HG02571 (cell line): ENCODE results near the gene RAD54L.
"Not testable (repeated sequence)": the region's sequence is repeated elsewhere in the genome, so short reads cannot be mapped to it uniquely, and the experiment has no call there.

Experiments
- ATAC-seq: cut with Tn5 transposase; IDR thresholded peaks from one replicate; pipeline ENCODE4 v1.9.1; 2021; ENCODE audit warnings: mild to moderate bottlenecking, moderate library complexity; ENCODE audit not compliant: unreplicated experiment

Gene RAD54L

GRCh38 chr1:46238865-46239264, 8.7 kb upstream of the RAD54L start:
- not testable (repeated sequence) for ATAC-seq

DNA sequence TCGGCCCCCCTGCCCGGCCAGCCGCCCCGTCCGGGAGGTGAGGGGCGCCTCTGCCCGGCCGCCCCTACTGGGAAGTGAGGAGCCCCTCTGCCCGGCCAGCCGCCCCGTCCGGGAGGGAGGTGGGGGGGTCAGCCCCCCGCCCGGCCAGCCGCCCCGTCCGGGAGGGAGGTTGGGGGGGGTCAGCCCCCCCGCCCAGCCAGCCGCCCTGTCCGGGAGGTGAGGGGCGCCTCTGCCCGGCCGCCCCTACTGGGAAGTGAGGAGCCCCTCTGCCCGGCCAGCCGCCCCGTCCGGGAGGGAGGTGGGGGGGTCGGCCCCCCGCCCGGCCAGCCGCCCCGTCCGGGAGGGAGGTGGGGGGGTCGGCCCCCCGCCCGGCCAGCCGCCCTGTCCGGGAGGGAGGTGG, 5.8 kb upstream of the RAD54L start:
- ATAC-seq, result not testable (repeated sequence)

DNA sequence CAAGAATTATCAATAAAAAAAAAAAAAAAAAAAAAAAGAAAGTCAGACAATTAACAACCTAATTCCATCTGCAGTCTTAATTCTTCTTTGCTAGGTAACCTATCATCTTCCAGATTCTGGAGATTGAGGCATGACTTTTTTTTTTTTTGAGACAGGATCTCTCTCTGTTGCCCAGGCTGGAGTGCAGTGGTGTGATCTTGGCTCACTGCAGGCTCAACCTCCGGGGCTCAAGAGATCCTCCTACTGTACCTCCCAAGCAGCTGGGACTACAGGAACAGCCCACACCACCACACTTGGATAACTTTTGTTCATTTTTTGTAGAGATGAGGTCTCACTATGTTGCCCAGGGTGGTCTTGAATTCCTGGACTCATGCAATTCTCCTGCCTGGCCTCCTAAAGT, 4.6 kb upstream of the RAD54L start:
- ATAC-seq, result no peak

- ATAC-seq, result not testable (repeated sequence)
Observed at GRCh38 chr1:46243831-46244230, 3.7 kb upstream of the RAD54L start.

DNA sequence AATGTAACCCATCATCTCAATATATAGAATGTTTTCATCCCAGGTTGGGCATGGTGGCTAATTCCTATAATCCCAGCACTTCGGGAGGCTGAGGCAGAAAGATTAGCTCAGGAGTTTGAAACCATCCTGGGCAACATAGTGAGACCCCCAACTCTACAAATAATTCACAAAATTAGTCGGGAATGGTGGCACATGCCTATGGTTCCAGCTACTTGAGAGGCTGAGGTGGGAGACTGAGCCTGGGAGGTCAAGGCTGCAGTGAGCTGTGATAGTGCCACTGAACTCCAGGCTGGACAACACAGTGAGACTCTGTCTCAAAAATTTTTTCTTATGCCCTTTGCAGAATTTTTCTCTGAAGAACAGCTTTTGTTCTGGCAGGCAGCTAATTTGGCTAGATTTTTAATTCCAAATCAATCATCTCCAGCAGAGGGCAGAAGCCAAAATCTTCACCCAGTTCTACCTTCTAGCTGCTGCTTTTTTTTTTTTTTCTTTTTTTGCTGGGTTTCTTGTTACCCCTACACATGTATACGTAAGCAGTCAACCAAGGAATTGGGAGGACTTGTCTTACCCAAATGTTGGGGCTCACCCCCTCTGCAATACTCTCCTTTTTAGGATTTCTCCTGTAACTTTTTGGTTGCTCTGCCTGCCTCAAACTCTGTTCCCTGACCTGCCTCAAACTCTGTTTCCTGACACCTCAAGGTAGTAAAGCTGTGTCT, 2.7 kb upstream of the RAD54L start:
- no peak for ATAC-seq

- not testable (repeated sequence) for ATAC-seq
Observed at GRCh38 chr1:46246136-46246535, 1.4 kb upstream of the RAD54L start.

DNA sequence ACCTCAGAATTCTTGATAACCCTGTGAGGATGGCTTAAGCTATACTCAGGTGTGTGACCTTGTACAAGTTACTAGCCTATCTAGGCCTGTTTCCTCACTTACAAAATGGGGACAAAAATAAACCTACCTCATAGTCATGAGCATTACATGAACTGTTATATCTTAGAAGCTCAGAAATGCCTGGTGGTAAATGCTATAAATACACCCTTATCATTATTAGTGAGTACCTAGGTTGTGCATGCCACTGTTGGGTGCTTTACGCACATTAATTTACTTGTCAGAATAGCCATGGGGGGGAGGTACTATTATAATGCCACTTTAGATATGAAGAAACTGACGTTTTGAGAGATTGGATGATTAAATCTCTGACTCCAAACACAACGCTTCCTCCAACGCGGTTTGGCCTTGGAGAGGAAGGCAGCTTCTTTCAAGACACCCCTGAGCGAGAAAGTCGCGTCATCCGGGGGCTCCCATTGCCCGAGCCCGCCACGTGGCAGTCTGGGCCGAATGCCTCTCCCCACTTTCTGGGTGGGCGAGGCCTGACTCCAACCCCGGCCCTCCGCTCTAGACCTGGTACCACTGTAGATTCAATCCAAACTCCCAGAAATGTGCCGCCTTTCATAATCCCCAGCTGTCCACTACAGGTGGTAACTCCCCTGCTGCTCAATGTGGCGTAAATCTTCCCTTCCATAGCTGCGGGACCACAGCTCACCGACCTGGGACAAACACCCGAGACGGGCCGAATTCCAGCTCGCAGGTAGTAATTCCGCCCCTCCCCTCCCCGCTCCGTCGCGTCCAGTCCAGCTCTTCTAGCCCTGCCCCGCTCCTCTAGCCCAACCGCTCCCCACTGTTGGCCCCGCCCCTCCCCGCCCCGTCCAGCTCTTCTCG, 771 bp upstream of the RAD54L start:
- ATAC-seq, result peak; percentile 61

- no peak for ATAC-seq
Observed at GRCh38 chr1:46248122-46248920, 758 bp downstream of the RAD54L start.

DNA sequence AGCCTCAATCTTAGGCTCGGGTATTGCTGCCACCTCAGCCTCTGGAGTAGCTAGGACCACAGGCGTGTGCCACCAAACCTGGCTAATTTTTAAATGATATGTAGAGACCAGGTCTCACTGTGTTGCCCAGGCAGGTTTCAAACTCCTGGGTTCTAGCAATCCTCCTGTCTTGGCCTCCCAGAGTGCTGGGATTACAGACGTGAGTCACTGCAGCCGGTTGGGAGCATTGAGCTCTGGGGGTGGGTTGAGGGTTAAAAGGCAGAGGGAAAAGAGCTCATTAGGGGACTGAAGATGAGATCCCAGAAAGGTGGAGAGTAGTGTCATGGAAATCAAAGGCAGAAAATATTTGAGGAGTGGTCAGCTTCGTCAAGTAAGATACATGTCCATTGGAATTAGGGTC, 7.1 kb downstream of the RAD54L start:
- no peak for ATAC-seq

DNA sequence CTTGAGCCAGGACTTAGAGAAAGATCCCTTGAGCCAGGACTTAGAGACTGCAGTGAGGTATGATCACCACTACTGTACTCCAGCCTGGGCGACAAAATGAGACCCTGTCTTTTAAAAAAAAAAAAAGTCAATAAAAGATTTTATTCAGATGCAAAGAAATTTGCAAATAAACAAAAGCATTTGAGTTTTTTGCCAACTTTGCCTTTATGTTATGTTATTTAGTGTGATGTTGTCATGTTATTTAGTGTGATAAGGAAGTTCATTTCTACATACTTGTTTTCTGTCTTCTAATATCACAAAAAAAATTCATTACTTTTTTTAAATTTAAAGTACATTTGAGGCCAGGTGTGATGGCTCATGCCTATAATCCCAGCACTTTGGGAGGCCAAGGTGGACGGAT, 9.0 kb downstream of the RAD54L start:
- ATAC-seq, result no peak

- ATAC-seq, result no peak
Observed at GRCh38 chr1:46262508-46262907, 14.9 kb downstream of the RAD54L start.

DNA sequence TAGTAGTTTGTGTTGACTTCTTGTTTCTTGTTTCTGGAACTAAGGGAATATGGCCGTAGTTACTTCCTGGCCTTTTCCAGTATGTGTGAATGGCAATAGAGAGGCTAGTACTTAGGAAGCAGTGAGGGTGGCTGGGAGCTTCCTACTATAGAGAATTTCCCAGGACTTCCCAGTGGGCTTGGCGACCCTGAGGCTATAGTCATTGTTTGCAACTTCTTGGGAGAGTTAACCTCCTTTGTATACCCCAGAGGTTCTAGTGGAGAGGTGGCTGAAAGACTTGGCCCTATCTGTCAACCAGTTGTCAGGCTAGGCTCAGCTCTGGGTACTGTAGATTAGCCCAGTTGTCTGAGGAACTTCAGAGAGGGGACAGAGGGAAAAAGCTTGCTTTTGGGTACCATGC, 15.6 kb downstream of the RAD54L start:
- ATAC-seq, result no peak

DNA sequence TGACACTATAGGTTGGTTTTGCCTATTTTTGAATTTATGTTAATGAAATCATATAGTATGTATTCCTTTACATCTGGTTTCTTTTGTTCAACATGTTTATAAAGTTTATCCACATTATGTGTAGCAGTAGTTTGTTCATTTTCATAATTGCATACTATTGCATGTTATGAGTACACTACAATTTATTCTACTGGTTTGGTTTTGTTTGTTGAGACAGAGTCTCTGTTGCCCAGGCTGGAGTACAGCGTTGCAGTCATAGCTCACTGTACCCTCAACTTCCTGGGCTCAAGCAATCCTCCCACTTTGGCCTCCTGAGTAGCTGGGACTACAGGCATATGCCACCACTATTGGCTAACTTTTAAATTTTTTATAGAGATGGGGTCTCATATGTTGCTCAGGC, 21.0 kb downstream of the RAD54L start:
- ATAC-seq, result no peak

DNA sequence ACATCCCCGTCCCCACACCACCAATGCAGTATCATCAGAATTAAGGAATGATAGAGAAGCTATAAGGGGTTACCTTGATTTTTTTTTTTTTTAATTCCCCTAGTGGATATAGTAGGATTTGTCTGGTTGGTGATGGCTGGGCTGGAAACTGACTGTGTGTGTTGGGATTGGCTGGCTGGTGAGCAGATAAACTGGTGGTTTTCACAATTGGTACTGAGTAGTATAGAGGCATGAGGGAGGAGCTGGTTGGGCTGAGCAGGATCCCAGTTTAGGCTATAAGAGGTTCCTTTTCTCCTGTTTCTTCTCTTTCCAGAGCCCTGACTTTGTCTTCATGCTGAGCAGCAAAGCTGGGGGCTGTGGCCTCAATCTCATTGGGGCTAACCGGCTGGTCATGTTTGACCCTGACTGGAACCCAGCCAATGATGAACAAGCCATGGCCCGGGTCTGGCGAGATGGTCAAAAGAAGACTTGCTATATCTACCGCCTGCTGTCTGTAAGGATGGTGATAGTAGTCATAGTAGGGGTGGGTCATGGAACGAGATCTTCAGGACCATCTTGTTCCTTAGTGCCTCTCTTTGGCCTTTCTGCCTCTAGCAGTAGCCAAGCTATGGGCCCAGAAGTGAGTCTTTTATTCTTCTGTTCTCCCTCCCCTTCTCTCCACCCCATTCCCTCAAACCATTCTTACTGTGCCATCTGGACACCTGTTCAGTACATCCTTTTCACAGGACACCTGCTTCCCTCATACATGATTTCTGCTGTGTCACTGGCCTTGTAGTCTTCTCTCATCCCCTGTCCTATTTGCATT, 26.9 kb downstream of the RAD54L start:
- ATAC-seq, result no peak

- ATAC-seq, result no peak
Observed at GRCh38 chr1:46275030-46275337, 27.4 kb downstream of the RAD54L start.

- no peak for ATAC-seq
Observed at GRCh38 chr1:46277658-46278373, 30.3 kb downstream of the RAD54L start.

DNA sequence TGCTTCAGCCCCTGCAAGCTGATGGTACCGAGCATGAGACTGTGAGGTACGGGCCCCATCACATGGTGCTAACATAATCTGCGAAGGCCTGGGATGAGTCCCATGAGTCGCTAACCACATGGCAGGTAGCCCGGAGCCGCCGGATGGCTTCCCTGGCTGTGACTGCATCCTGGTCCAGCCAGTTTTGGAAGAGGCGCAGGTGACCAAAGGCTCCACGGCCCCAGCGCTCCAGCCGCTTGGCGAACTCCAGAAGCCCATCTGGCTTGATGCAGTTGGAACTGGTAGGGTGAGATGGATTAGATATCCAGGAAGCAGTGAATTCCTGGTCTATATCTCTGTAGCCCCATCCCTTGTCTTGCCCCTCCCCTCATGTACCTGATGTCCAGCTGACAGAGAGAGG, 31.2 kb downstream of the RAD54L start:
- ATAC-seq, result no peak

DNA sequence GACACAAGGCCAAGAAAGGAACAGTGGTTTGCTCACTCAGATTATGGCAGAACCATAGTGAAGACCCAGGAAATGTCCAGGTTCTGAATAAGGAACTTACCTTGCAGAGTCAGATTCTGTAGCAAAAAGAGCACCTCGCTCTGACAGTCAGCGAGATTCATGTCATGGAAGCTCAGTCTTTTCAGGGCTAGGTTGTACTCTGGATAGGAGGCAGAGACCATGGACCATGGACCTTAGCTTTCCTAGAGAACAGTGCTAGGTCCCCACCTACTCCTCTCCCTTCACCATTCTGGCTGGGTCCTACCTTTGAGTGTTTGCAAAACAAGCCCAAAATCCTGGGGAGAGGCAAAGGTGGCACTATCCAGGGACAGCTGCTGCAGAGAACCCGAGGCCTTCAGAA, 32.5 kb downstream of the RAD54L start:
- ATAC-seq, result no peak

GRCh38 chr1:46281021-46281420, 33.5 kb downstream of the RAD54L start:
- ATAC-seq, result no peak

- ATAC-seq, result no peak
Observed at GRCh38 chr1:46284058-46284457, 36.5 kb downstream of the RAD54L start.
